ENCODE measurements around the gene GATB.
"Not testable (repeated sequence)": the region's sequence is repeated elsewhere in the genome, so short reads cannot be mapped to it uniquely, and the experiment has no call there.

Gene GATB

GRCh38 chr4:151784706-151785105 lies 23.9 kb upstream of the GATB start:
- DNase-seq (ENCODE audit: low spot score), result no peak

DNA sequence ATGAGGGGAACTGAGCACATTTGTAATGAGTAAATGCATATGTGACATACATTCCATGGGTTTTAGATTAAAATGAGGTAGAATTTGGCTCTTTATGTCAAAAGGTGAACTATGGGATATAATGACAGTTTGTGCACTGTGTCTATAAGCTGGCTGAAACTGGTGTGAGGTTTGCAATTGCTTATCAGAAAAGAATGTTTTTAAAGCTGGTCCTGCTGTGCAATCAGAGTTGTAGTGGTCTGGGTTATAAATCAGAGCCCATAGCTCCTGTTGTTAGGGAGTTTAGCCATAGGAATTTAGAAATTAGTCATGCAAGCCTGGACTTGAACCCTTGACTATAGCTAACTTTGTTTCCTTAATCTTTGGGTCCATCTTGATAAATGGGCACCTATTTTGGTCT lies 23.1 kb upstream of the GATB start:
- DNase-seq (ENCODE audit: low spot score), result no peak

DNA sequence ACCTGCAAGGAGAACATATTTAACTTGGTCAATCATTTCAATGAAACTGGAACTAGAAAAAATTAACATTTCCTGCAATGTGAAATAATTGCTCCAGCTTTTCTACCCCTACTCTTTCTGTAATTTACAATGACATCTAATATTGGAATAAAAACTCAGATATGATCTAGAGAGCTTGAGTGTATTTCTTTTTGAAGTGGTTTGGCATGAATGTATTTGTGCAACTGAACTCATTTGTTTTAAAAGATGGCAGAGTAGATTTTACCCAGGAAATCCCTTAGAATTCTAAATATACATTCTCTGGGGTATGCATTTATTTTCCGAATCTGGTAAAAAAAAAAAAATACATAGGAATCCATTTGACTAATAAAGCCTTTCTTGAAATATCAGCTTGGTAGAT lies 21.5 kb upstream of the GATB start:
- DNase-seq (ENCODE audit: low spot score), result no peak

GRCh38 chr4:151781026-151781425 lies 20.2 kb upstream of the GATB start:
- DNase-seq (ENCODE audit: low spot score), result no peak

DNA sequence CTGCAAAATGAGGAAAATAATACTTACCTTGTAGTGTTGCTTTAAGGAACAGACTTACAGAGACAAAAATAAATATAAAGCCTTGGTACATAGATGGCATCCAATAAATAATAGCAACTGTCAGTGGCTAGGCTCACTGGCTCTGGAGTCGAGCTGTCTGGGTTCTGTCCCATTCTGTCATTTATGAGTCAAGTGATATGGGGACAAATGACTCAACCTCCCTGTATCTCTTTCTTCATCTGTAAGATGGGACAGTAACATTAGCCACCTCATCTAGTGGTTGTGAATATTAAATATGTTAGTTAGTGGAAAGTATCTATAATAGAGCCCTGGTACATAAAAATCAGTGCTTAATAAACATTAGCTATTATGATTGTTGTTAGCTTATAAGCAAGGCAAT lies 16.7 kb upstream of the GATB start:
- DNase-seq (ENCODE audit: low spot score), result no peak

DNA sequence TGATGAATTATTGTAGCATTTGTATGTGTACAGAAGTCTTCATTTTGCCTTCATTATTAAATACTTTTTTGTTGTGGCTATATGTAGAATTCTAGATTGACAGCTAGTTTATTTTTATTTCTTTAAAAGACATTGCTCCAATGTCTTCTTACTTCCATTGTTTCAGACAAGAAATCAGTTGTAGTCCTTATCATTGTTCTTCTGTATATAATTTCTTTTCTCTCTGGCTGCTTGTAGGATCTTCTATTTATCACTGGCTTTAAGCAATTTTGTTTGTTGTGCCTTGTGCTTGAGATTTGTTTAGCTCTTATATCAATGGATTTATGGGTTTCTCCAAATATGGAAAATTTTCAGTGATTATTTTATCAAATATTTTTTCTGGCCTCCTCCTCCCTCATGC lies 13.5 kb upstream of the GATB start:
- DNase-seq (ENCODE audit: low spot score), result no peak

GRCh38 chr4:151772274-151772673 lies 11.5 kb upstream of the GATB start:
- no peak for DNase-seq (ENCODE audit: low spot score)

- no peak for DNase-seq (ENCODE audit: low spot score)
Observed at GRCh38 chr4:151771664-151772063, 10.9 kb upstream of the GATB start.

- no peak for DNase-seq (ENCODE audit: low spot score)
Observed at GRCh38 chr4:151770154-151770553, 9.3 kb upstream of the GATB start.

DNA sequence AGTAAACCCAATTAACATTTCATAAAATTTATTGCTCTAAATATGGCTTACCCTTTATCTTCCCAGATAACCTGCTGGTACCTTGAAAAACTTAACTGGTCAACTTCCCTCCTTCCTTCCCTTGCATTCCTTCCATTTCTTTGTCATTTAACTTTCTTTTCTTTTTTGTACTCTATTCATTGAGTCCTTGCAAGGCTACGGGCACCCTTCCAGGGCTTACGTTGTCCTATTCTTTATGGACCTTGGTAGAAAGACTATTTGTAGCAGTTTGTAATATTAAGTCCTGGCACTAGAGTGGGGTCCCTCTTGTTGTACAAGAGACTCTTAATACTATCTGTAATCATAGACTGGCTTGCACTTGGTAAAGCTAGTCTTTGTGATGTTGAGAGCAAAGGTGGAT lies 8.0 kb upstream of the GATB start:
- DNase-seq (ENCODE audit: low spot score), result no peak

DNA sequence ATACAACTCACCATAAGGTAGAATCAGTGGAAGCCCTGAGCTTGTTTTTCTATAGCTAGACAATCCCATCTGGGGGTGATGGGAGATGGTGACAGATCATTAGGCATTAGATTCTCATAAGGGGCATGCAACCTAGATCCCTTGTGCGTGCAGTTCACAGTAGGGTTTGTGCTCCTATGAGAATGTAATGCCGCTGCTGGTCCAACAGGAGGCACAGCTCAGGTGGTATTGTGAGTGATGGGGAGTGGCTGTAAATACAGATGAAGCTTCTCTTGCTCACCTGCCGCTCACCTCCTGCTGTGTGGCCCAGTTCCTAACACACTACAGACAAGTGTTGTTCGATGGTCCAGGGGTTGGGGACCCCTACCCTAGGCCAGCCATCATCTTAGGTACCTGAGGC lies 5.9 kb upstream of the GATB start:
- DNase-seq (ENCODE audit: low spot score), result no peak

DNA sequence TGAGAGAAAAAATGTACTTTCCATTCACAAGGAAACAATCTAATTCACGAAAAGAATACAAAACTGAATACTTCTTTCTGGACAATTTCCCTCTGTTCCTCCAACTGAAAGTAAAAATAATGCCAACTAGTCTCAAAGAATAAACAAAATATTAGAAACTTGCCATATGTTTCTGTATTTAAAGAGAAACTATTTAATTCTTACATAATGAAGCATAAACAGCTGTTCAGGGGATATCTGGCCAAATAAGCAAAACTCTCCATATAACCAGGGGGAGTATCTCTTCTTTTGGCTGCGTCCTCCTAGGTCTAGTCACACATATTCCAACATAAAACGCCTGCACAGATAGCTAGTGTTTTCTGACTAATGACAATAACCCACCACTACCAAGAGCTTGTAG lies 805 bp downstream of the GATB start:
- no peak for DNase-seq (ENCODE audit: low spot score)

GRCh38 chr4:151753056-151753455 lies 7.8 kb downstream of the GATB start:
- DNase-seq (ENCODE audit: low spot score), result no peak

DNA sequence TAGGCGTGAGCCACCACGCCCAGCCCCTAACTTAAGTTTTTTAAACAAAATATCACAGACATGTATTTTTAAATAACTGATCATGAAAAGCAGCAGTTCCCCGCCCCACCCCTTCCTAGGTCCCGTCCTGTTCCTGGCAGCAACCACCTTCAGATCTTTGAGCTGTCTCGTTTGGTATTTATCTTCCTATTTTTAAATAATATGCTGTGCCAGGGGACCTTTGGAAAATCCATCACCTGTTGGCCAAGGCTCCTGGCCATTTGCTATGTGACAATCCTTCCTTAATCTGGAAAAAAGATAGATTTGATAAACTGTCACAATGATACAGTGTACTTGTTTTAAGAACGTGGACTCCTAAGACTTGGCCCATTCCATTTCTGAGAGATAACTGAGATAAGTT lies 10.7 kb downstream of the GATB start:
- no peak for DNase-seq (ENCODE audit: low spot score)

GRCh38 chr4:151745481-151746231 lies 15.2 kb downstream of the GATB start:
- DNase-seq (ENCODE audit: low spot score), result no peak

DNA sequence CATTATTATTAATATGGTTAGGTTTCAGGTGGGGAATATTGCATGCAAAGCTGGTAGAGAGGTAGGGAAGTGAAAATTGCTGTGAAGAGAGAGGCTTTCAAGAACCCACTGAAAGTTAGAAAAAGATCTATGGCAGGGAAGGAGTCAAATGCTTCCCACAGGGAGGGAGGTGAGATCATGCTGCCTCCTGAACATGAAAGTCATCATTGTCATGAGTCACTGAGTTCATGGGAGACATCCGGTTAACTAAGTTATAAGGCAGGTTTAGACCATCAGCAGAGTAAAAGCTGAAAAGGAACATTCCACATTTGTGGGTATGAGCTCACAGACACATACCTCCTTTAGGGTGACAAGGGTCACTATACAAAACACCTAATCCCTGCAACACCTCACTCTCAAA lies 16.2 kb downstream of the GATB start:
- DNase-seq (ENCODE audit: low spot score), result no peak

DNA sequence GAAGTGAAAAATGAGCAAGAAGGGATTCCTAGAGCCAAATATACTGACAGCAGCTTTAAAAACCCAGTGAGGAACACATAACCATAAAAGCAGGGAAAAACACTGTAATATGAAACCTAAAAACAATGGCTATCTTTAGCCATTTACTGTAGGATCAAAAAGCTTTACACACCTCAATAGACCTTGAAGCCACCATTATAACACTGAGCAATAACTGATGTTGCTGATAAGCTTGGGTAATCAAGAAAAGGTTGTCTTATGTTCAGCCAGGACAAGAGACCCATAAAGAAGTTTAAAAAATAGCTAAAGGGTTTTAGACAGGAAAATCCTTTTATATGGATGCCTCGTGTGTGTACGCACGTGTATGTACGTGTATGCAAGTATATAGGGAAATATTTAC lies 16.9 kb downstream of the GATB start:
- DNase-seq (ENCODE audit: low spot score), result no peak

- no peak for DNase-seq (ENCODE audit: low spot score)
Observed at GRCh38 chr4:151743128-151743854, 17.5 kb downstream of the GATB start.

- DNase-seq (ENCODE audit: low spot score), result no peak
Observed at GRCh38 chr4:151738720-151739517, 21.9 kb downstream of the GATB start.

GRCh38 chr4:151736852-151737251 lies 24.0 kb downstream of the GATB start:
- DNase-seq (ENCODE audit: low spot score), result not testable (repeated sequence)

GRCh38 chr4:151736361-151736760 lies 24.4 kb downstream of the GATB start:
- DNase-seq (ENCODE audit: low spot score), result no peak

- DNase-seq (ENCODE audit: low spot score), result not testable (repeated sequence)
Observed at GRCh38 chr4:151731670-151732069, 29.1 kb downstream of the GATB start.

All from germinal center (tissue), 1 donor.